ENCODE results near the gene PPP1R37. TPM values are rescaled to one million over a fixed set of nuclear protein-coding genes. Genes with fewer than 3 reads are reported as not detected.

Gene PPP1R37
- total and polyA plus RNA-seq, 2 of the 8 experiments (the other 6 are each of a cell fraction or from before 2014, with no cell fraction given) = 14.6 to 25.7 TPM

- no peaks in the 10 kb centered on the region for H3K23me2 ChIP-seq (ENCODE audit: low read depth, low read length)
- H2AFZ ChIP-seq (ENCODE audit: low read length) = no peak overlapping the region
- H3K4me1 ChIP-seq (replicated peaks in 1 of 4; ENCODE audit: control insufficient read depth in 3 of 4, insufficient read depth in 4 of 4, low read length in 3 of 4) = peaks cover 0 to 18% (median 1%) of the 10 kb centered on the region in 4 experiments; a peak in 6 of 7 replicates
- TF ChIP-seq BACH1 (IDR thresholded peaks at IDR 0.05; ENCODE audit: low read length) (no peak), POLR2A (IDR thresholded peaks at IDR 0.05; ENCODE audit: control extremely low read depth in 1 of 2, low read depth in 2 of 2, low read length in 2 of 2) (no peak), SRF (IDR thresholded peaks at IDR 0.05; ENCODE audit: low read depth, low read length) (no peak), SUZ12 (IDR thresholded peaks at IDR 0.05; ENCODE audit: low read length) (no peak), BCL11A (IDR thresholded peaks at IDR 0.05; ENCODE audit: low read depth in 2 of 2, low read length in 2 of 2) (no peak), TAF1 (IDR thresholded peaks at IDR 0.05; ENCODE audit: low read depth, low read length) (no peak)
- H3K9me3 ChIP-seq (ENCODE audit: insufficient read depth in 2 of 2, low read depth in 1 of 2, low read length in 1 of 2) = no peaks in the 10 kb centered on the region
- WGBS, 2 experiments (ENCODE audit: extremely low coverage in 1 of 2, insufficient coverage in 1 of 2, insufficient read length in 1 of 2, insufficient replicate concordance in 2 of 2, low coverage in 1 of 2, low lambda C conversion rate in 2 of 2, missing lambda C conversion rate in 1 of 2) = 93% methylated on average over 6 of the region's 6 CpGs; no CpG with 5 or more reads in 1 of the 2 experiments
- H3K4me2 ChIP-seq (ENCODE audit: insufficient read depth in 1 of 2, low read depth in 2 of 2, low read length in 2 of 2) = no peak overlapping the region
- no peak overlapping the region for H2BK5ac ChIP-seq (ENCODE audit: low read depth, low read length)
- no peak overlapping the region for H4K5ac ChIP-seq (ENCODE audit: insufficient read length, low read depth, low read length)
- no peak overlapping the region for H2BK15ac ChIP-seq (ENCODE audit: low read length)
- POLR2A ChIA-PET (ENCODE audit: partially characterized antibody) = interaction anchor here (0.8 to 1.9 kb wide), 3 partner anchors 19 to 187 kb away, joined by 4 to 5 read pairs (median 4); no protein-coding TSS in a partner anchor
- H3K79me2 ChIP-seq (ENCODE audit: control insufficient read depth in 1 of 2, insufficient read depth in 2 of 2, low read length in 2 of 2) = peaks cover 3 to 70% of the 10 kb centered on the region in 2 experiments; a peak in 3 of 4 replicates
- DNase-seq (ENCODE audit: low read depth in 1 of 2, low spot score in 2 of 2) (no peak), FAIRE-seq (no peak)
- H4K8ac ChIP-seq (ENCODE audit: extremely low read depth, insufficient read depth, low read length) = no peak overlapping the region
- H3K36me3 ChIP-seq (ENCODE audit: control insufficient read depth in 2 of 4, insufficient read depth in 4 of 4, low read length in 3 of 4) = no peaks in the 10 kb centered on the region
- H3K9ac ChIP-seq (replicated peaks in 1 of 4; ENCODE audit: extremely low read depth in 1 of 4, low read depth in 3 of 4, low read length in 3 of 4) = no peak overlapping the region
- no peak overlapping the region for H4K91ac ChIP-seq (replicated peaks; ENCODE audit: insufficient read length, low read length)
- no peak overlapping the region for H2BK12ac ChIP-seq (ENCODE audit: low read depth, low read length)
- no peak overlapping the region for H3K4ac ChIP-seq (replicated peaks; ENCODE audit: insufficient read length, low read depth, low read length)
- no peak overlapping the region for H3K56ac ChIP-seq (replicated peaks; ENCODE audit: insufficient read length, low read depth, low read length)
- H3K79me1 ChIP-seq (ENCODE audit: low read depth, low read length) = peaks cover 50% of the 10 kb centered on the region
- H3K23ac ChIP-seq (ENCODE audit: insufficient read length) = no peak overlapping the region
- CTCF ChIA-PET (ENCODE audit: partially characterized antibody) = interaction anchor here (0.7 to 1.6 kb wide), 2 partner anchors 12 to 27 kb away, joined by 3 to 5 read pairs; no protein-coding TSS in a partner anchor
- no peak overlapping the region for H3K18ac ChIP-seq (ENCODE audit: extremely low read depth, low read length)
- no peaks in the 10 kb centered on the region for H3K27me3 ChIP-seq (replicated peaks in 1 of 4; ENCODE audit: control insufficient read depth in 3 of 4, extremely low read depth in 1 of 4, insufficient read depth in 3 of 4, low read length in 3 of 4)
- H3K27ac ChIP-seq (ENCODE audit: low read depth, low read length) = no peak overlapping the region
- H2BK120ac ChIP-seq (replicated peaks; ENCODE audit: low read depth, low read length) = no peak overlapping the region
- H2BK20ac ChIP-seq (ENCODE audit: low read length) = no peak overlapping the region
- no peak overlapping the region for H3K4me3 ChIP-seq (ENCODE audit: extremely low read depth in 1 of 4, insufficient read depth in 2 of 4, low read depth in 3 of 4, low read length in 4 of 4)
- no peak overlapping the region for H3K14ac ChIP-seq (ENCODE audit: insufficient read length)
- H4K20me1 ChIP-seq (replicated peaks in 1 of 2; ENCODE audit: control insufficient read depth in 1 of 2, insufficient read depth in 2 of 2, low read length in 2 of 2) = peaks cover 38 to 55% of the 10 kb centered on the region in 2 experiments
- H2AK5ac ChIP-seq (ENCODE audit: low read depth, low read length) = no peak overlapping the region
Measured at GRCh38 chr19:45119582-45119981, 26.6 kb downstream of the PPP1R37 start.
